ENCODE measurements around the gene ZNF540.
A peak's percentile ranks its signal among the peaks of the same experiment; 100 is the strongest.

ZNF540 gene

DNA sequence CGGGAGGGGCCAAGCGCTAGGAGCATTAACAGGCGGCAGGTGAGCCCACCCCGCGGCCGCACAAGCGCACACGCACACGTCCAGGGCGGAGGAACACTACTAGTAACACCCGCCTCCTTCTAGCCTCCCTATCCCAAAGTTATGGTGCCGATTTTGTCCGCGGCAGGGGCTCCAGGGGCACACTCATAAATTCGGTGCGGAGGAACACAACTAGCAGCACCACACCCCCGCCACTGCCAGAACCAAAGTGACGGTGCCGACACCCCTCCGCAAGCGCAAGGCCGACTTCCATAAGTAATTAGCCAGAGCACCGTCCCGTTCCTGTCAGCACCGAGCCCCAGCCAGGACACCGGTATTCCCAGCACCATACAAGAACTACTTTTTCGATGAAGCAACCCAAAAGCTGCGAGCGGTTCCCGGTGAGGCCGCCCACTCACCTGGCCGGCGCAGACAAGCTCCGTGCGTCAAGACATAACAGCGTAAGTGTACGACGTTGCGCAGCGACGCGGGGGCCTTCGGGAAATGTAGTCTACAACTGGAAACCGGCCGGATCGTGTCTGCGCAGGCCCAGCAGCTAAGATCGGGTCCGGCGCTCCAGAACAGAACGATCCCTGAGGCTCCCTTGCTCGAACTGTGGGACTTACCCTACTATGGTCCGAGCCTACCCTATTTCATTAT, at the start of gene ZNF540, which contains the start of gene ZNF571:
ZNF540 (plus strand) TSS at position 573 of the 678 bp plus-strand sequence. CDS start 3,572 bp downstream, outside the sequence.
ZNF571 (minus strand) TSS at position 489 of the 678 bp plus-strand sequence. CDS start 8,116 bp downstream, outside the sequence.
- TF ChIP-seq POLR2A (IDR thresholded peaks at IDR 0.05; ENCODE audit: low read length) (peak; percentile 45), GATA1 (IDR thresholded peaks at IDR 0.05; ENCODE audit: low read depth, low read length) (no peak)
- DNase-seq: peak; percentile 91 to 92

DNA sequence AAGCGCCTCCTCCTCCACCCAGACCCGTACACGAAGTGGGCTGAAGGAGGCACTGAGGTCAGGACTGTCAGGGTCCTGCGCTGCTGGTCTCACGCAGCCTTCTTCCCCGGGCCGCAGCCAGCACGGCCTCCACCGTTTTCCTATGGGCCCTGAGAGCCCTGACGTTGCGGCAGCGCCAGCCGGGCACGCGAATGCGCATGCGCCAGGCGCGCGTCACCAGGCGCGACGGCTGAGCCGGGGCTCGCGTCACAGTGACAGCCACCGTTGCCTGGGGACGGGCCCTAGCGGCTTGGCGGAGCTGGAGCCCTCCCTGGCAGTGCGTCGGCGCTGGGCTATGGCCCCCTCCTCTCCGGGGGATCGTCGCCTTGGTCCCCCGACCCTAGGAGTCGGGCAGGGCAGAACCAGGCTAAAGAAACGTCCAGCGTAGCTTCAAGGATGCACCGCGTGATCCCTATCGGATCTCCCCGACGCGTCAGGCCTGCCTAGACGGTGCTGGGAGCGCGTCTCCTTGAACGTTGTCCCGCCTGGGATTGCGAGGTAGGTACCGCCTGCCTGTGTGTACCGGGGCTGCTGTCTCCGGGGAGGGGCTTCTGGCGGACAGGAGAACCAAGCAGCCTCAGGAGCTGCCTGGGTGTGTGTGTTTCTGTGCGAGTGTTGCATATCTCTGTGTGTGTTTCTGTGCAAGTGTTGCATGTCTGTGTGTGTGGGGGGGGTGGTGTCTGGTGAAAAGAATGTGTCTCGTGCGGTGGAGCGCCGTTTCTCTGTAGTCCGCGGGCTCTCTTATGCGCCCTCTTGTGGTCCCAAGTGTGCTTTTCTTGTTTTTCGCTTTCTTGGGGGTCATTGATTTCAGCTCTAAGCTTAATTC, 43.3 kb upstream of the ZNF540 start:
- TF ChIP-seq POLR2A (IDR thresholded peaks at IDR 0.05; ENCODE audit: low read length): no peak
- TF ChIP-seq GATA1 (IDR thresholded peaks at IDR 0.05; ENCODE audit: low read depth, low read length): no peak
- DNase-seq: peak; percentile 73 to 75

DNA sequence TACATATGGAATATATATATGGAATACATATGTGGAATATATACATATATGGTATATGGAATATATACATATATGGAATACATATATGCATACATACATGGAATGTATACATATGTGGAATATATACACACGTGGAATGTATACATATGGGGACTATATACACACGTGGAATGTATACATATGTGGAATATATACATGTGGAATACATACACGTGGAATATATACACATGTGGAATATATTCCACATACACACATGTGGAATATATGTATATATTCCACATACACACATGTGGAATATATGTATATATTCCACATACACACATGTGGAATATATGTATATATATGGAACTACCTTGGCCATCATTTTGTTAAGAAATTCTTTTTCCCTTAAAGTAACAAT, 31.2 kb upstream of the ZNF540 start:
- no peak for DNase-seq
- TF ChIP-seq GATA1 (IDR thresholded peaks at IDR 0.05; ENCODE audit: low read depth, low read length): no peak
- no peak for TF ChIP-seq POLR2A (IDR thresholded peaks at IDR 0.05; ENCODE audit: low read length)

DNA sequence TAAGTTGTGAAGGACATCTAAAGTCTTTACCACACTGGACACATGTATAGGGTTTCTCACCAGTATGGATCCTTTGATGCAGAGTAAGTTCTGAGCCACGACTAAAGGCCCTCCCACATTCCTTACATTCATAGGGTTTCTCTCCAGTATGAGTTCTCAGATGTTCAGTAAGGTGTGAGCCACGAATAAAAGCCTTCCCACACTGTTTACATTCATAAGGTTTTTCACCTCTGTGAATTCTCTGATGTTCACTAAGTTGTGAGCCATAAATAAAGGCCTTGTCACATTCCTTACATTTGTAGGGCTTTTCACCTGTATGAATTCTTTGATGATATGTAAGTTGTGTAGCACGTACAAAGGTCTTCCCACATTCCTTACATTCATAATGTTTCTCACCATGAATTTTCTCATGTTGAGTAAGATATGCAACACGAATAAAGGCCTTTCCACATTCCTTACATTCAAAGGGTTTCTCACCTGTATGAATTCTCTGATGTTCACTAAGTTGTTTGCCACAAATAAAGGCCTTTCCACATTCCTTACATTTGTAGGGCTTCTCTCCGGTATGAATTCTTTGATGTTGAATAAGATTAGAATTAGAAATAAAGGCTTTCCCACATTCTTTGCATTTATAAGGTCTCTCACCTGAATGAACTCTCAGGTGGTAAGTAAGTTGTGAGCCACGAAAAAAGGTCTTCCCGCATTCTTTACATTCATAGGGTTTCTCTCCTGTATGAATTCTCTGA, 29.9 kb upstream of the ZNF540 start:
- DNase-seq: no peak

DNA sequence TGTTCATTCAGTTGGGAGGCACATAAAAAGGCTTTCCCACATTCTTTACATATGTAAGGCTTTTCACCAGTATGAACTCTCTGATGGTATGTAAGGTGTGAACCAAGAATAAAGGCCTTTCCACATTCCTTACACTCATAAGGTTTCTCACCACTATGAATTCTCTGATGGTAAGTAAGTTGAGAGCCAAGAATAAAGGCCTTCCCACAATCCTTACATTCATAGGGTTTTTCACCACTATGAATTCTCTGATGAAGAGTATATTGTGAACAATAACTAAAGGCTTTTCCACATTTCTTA, 29.4 kb upstream of the ZNF540 start:
- no peak for DNase-seq
- TF ChIP-seq POLR2A (IDR thresholded peaks at IDR 0.05; ENCODE audit: low read length): no peak
- no peak for TF ChIP-seq GATA1 (IDR thresholded peaks at IDR 0.05; ENCODE audit: low read depth, low read length)

More for the DNA sequence above, 29.9 kb upstream of the ZNF540 start:
- TF ChIP-seq GATA1 (IDR thresholded peaks at IDR 0.05; ENCODE audit: low read depth, low read length) (no peak), POLR2A (IDR thresholded peaks at IDR 0.05; ENCODE audit: low read length) (no peak)

DNA sequence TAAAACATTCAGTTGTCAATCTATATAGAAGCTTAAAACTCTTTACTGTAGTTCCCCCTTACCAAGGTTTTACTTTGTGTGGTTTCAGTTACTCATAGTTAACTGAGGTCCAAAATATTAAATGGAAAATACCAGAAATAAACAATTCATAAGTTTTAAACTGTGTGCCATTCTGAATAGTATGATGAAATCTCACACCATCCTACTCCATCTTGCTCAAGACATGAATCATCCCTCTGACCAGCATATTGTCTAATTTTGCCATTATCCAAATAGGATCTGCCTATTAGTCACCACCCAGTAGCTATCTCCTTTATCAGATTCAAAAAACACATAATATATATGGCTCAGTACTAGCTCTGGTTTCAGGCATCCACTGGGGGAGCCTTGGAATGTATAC, 22.5 kb upstream of the ZNF540 start:
- no peak for DNase-seq
- no peak for TF ChIP-seq GATA1 (IDR thresholded peaks at IDR 0.05; ENCODE audit: low read depth, low read length)
- no peak for TF ChIP-seq POLR2A (IDR thresholded peaks at IDR 0.05; ENCODE audit: low read length)

DNA sequence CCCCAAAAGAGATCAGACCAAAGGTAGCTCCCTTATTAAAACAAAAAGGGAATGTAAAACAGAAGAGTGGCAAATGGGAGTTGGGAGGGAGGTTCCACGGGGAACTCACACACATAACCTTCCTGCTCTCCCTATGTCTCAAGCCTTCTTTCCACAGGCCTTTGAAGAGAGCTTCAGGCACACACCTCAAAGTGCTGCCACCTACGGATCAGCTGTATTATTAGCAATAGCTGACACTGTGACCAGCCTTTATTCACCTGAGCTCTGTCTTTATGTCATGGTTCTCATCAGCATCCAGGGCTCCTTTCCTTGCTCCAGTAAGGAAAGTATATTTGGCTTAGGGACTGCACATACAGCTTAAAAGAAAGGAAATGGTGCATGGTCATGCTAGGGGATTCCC, 11.3 kb upstream of the ZNF540 start:
- no peak for DNase-seq
- no peak for TF ChIP-seq POLR2A (IDR thresholded peaks at IDR 0.05; ENCODE audit: low read length)
- no peak for TF ChIP-seq GATA1 (IDR thresholded peaks at IDR 0.05; ENCODE audit: low read depth, low read length)

DNA sequence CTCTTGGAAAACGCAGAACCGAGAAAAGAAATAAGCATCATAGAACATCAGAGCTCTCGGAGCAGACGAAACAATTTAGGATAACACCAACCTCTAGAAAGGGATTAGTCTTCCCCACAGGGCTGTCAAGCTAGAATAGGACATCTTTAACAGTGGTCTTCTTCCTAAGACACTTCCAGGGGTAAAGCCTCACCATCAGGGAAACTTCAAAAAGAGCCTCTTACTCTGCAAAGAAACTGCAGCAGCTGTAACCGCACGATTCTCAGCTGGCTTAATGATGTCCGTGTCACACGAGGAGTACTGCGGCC, 726 bp upstream of the ZNF540 start:
- DNase-seq: no peak
- TF ChIP-seq POLR2A (IDR thresholded peaks at IDR 0.05; ENCODE audit: low read length): no peak
- TF ChIP-seq GATA1 (IDR thresholded peaks at IDR 0.05; ENCODE audit: low read depth, low read length): no peak

DNA sequence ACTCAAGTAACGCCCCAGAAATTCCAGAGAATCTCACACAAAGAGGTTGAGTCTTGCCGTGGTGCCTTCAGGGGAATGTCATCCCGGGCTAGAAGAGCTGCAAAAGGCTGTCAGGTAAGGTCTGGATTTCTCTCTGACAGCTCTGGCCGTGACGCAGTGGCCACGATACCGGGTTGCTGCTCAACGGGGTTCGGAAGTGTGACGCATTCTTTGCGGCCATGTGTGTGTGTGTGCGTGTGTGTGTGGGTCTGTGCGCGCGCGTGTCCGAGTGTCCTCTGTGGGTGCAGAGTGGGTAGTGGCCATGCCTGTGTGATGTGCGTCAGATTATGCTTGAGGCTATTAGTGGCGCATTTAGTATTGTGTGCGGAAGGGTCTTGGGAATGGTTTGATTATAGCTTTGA, 306 bp downstream of the ZNF540 start:
- DNase-seq: peak; percentile 71 to 73
- no peak for TF ChIP-seq POLR2A (IDR thresholded peaks at IDR 0.05; ENCODE audit: low read length)
- no peak for TF ChIP-seq GATA1 (IDR thresholded peaks at IDR 0.05; ENCODE audit: low read depth, low read length)

DNA sequence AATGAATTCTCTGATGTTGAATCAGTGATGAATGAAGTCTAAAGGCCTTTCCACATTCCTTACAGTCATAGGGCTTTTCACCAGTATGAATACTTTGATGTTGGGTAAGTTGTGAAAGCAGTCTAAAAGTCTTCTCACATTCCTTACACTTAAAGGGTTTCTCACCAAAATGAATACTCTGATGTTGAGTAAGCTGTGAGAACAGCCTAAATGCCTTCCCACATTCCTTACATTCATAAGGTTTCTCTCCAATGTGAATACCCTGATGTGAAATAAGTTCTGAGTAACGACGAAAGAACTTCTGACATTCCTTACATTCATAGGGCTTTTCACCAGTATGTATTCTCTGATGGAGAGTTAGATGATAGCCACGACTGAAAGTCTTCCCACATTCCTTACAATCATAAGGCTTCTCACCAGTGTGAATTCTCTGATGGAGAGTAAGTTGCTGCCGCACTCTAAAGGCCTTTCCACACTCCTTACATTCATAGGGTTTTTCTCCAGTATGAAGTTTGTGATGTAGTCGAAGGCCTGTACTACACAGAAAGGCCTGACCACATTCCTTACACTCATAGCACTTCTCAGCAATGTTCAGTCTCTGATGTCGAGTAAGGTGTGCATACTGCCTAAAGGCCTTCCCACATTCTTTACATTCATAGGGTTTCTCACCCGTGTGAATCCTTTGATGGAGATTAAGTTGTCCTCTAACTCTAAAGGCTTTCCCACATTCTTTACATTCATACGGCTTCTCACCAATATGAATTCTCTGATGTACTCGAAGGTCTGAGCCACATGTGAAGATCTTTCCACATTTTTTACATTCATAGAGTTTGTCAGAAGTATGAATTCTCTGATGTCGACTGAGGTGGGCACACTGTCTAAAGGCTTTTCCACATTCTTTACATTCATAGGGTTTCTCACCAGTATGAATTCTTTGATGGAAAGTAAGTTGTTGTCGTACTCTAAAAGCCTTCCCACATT, 40.7 kb downstream of the ZNF540 start:
- DNase-seq: no peak
- TF ChIP-seq GATA1 (IDR thresholded peaks at IDR 0.05; ENCODE audit: low read depth, low read length) (no peak), POLR2A (IDR thresholded peaks at IDR 0.05; ENCODE audit: low read length) (no peak)

DNA sequence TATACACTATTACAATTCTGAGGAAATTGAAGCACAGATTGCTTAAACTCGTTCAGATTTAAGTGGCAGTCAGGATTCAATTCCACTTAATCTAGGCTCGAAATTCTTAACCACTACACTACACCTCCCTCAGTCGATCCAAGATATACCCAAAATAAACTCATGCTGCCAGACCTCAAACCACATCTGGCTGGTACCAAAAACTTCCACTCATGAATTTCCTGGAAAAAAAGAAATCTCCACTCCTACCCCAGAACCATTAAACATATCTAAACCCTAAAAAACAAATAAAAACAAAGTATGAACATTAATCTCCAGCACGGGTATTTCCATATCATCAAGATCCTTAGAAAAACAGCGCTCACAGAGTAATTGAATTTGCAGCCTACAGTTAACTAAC, 59.4 kb downstream of the ZNF540 start:
- DNase-seq: no peak
- TF ChIP-seq POLR2A (IDR thresholded peaks at IDR 0.05; ENCODE audit: low read length) (no peak), GATA1 (IDR thresholded peaks at IDR 0.05; ENCODE audit: low read depth, low read length) (no peak)

DNA sequence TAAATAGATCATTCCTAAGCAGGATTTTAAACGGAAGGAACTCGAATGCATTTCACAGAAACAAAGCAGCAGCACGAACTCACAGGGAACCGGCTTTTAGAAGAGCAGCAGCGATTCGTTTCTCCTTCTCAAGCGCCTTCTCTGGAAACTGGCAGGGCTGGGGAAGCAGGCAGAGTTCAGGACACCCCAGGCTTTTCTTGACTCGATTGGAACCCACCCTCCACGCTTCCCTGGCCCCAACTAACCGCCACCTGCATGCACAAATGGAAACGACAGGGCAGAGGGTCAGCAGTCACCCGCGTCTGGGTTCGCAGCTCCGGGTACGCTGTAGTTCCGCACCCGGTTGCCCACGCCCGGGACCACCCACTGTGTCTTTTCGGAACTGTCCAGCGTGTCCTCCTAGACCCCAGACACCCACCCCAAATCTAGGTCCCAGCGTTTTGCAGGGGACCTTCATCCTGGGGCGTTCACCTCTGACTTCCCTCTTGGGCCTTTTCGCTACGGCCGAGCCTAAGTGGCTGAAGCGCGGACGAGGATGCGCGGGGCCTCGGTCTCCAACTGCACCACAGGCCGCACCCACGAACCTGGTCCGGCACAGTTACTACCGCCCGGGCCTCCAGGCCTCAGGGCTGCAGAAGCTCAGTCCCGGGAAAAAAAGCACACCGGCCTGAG, 60.1 kb downstream of the ZNF540 start:
- TF ChIP-seq GATA1 (IDR thresholded peaks at IDR 0.05; ENCODE audit: low read depth, low read length): no peak
- no peak for TF ChIP-seq POLR2A (IDR thresholded peaks at IDR 0.05; ENCODE audit: low read length)
- DNase-seq: peak; percentile 76 to 79

DNA sequence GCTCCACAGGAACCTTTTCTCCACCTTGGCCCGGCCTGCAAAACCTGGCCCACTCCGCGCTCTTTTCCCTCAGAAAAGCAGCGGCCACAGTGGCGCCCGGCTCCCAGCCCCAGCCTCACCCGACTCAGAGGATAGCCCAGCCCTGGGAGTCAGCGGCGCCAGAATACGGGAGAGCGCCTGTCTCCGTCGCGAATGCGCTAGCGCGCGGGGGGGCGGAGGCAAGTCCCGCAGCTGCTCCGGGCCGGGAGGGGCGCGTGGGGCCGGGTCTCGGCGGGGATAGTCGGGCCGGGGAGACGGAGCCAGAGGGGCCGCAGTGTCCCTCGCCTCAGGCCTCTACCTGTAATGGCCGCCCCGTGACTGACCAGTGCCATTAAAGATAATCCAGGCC, 60.6 kb downstream of the ZNF540 start, which contains the start of gene ZFP30:
ZFP30 (minus strand) TSS at position 165 of the 388 bp plus-strand sequence. CDS start 7,643 bp downstream, outside the sequence.
- peak; percentile 85 to 87 for DNase-seq
- no peak for TF ChIP-seq GATA1 (IDR thresholded peaks at IDR 0.05; ENCODE audit: low read depth, low read length)
- TF ChIP-seq POLR2A (IDR thresholded peaks at IDR 0.05; ENCODE audit: low read length): no peak
